ENCODE data around the gene HDAC3.

Gene HDAC3
- 40.5 to 49.8 reads per million in 2 donors for total RNA-seq

DNA sequence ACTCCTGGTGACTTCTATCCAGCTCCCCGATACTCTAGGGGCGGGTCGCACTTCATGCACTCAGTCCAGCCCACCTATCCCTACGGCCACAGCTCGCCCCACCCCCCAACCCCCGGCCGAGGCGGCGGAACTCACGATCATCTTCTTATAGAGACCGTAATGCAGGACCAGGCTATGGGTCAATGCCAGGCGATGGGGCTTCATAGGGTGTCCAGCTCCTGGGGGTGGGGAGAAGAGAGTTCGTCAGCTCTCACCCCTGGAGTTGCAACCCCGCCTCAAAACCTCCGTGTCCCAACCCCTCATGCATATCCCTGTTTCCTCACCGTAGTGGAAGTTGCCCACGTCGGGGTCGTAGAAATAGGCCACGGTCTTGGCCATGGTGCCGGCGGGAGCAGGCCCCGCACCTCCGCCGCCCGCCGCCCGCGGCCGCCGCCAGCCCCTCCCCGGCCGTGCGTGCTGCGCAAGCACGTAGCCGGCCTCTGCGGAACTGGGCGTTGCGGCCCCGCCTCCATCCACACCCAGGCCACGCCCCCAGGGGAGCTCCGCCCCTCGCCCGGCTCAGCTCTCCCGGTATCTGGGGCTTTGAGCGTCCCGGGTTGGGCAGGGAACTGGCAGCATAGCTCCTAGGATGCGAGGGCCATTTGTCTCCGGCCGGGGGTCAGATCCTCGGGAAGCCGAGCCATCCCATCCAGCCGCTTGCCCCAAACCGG lies at the start of gene HDAC3, which contains the start of gene RELL2:
Gene HDAC3 (minus strand): TSS at position 437 of the 710 bp plus-strand sequence. CDS start 59 bp downstream, at position 378.
Gene RELL2 (plus strand): TSS at position 585 of the 710 bp plus-strand sequence. CDS start 1,229 bp downstream, outside the sequence.
- DNase-seq: peak; percentile 88 to 93 (median 90)

DNA sequence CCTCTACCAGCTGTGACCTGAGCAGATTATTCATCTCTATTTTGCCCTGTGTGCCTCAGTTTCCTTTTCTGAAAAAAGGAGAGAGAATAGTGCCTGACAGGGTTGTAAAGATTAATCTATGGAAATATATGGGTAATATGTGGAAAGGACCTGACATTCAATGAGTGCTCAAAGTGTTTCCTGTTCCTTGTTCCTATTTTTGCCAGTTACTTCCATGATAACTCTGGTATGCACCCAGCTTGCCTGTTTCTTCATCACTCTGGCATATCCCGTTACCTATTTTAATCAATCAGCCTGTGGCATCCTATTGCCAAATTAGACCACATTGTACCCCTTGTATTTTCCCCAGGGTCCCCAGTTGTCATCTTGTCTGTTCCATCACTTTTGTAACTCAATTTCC lies 48.9 kb upstream of the HDAC3 start:
- DNase-seq: no peak

DNA sequence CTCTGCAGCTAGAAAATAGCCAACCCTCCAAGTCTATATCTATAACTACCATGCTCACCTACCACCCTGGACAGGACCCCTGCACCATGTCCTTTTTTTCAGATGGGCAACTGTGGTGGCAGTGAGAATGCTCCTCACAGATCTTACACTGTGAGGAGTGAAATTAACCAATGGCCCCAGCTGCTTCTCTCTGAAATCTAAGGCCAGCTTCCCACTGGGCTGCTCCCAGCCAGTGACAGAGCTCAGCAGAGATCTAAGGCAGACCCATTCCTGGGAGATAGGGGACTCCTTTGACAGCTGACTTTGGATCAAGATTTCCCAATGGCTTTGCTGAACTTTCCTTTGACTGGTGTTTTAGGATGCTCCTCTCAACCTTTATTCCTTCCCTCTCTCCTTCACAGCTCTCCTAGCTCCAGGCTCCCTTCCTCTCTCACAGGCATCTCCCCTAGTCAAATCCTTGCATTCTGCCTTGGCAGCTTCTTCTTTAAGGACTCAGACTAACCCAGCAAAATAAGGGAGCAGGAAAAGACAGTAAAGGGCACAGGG lies 47.0 kb upstream of the HDAC3 start:
- no peak for DNase-seq

DNA sequence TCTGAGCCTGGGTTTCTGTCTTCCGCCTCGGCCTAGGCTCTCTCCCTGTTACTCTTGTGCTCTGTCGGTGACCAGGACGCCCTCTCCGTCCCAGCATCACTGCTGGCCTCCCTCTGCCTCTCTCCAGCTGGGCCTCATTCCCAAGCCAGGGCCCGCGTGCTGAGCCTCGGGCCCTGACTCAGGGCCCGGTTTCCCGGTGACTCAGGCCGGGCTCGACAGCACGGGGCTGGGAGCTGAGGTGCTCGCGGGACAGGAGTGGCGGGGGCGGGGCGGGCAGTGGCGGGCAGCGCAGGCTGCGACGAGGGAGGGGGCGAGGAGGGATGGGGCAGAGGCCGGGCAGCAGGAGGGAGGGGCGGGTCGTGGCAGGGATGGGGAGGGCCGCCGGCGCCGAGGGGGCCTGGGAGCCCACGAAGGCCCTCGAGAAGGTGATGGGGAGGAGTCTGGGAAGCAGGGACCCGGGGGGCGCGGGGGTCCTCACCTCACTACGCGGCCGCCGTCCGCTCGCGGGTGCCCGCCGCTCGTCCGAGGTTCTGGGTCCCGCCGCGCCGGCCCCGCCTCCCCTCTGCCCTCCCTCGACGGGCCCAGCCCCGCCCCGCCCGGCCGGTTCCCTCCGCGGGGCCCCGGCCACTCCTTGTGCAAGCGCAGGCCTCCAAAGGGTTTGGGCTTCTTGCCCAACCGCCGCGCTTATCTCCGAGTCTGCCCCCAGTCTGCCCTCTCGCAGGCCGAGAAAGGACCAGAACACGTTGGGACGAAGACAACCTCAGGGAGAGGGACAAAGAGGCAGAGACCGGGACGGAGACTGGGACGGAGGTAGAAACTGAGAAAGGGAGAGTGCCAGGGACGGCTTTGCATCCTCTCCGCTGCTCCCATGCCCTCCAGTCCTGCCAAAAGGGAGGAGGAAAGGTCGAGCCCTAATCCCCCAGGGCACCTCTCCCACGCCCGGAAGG lies 45.3 kb upstream of the HDAC3 start, which contains the start of gene ARAP3:
Gene ARAP3 (minus strand): TSS at position 536 of the 947 bp plus-strand sequence. CDS start 1,744 bp downstream, outside the sequence.
- peak in 2 of 5 experiments; percentile 16 to 18 for DNase-seq

DNA sequence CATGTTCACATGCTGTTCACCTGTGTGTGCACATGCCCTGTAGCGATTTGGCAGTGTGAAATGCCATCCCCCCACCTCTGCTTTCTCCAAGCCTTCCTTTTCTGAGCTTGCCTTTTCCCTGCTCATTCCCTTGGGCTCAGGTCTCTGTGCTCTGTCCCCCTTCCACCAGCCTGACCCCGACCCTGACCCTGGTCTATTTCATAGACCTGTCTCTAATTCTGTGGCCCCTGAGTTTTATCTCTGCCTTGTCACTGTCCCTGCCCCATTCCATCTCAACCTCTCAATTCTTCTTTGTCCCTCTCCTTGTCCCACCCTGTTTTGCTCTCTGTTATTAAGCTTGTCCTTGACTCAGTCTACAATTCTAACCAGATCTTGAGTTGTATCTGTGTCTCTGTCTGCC lies 44.6 kb upstream of the HDAC3 start:
- no peak for DNase-seq

DNA sequence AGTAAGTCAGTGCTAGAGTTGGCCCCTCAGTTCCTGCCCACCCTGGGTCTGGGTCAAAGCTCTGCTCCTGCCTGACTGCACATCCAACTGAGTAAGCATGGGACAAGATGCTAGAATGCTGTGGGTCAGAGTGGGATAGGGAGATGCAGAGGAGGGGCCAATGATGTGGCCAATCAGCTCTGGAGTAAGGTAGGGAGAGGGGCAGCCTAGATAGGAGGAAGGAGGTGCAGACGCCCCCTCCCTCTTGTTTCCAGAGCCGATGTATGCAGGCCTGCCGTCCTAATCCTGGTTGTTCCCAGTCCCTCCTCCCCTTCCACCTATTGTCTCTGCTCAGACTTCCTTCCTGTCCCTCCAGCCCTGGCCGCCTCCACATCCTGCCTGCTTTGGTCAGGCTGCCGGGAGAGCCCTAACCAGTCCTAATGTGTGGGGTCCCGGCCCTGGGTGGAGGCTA lies 44.1 kb upstream of the HDAC3 start:
- DNase-seq: no peak

DNA sequence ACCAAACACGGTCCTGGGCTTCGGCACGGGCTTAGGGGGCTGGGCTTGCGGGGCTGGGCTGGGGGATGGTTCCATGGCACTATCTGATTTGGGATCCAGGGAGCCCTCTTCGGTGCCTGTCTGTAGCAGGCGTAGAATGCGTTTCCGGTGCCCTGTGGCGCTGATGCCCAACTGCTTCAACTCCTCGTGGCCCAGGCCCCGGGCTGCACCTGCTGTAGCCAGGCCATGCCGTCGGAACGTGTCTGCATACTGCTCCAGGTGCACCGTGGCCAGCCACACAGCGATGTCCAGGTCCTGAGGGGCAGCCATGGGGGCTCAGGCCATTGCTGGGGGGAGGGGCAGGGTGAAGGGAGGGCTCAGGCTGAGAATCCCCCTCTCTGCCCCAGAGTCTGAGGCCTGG lies 43.5 kb upstream of the HDAC3 start:
- no peak for DNase-seq

DNA sequence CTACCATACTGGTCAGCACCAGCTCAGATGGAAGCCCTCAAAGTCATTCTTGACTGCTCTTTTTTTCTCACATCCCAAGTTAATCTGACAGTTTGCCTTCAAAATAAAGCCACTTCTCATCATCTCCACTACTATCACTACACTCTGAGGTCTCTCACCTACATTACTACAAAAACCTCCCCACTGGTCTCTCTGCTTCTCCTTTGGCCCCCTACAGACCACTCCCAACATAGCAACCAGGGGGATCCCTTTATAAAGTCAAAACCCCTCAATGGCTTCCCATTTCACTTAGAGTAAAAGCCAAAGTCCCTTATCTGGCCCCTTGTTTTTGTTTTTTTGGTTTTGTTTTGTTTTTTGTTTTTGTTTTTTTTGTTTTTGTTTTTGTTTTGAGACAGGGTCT lies 40.8 kb upstream of the HDAC3 start:
- DNase-seq: no peak

DNA sequence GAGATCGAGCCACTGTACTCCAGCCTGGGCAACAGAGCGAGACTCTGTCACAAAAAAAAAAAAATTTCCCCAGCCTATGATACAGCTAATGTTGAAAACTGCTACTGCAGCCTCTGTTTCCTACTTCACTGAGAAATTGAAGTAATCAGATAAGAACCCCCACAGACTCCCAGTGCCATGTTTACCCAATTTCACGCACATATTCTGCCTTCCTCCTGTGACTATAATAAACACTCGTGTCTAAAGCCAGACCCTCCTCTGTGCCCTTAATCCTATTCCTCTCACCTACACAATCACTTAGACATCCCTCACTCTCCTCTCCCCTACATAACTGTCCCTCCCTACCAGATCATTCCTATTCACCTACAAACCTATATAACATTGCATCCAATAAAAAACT lies 39.0 kb upstream of the HDAC3 start:
- no peak for DNase-seq

DNA sequence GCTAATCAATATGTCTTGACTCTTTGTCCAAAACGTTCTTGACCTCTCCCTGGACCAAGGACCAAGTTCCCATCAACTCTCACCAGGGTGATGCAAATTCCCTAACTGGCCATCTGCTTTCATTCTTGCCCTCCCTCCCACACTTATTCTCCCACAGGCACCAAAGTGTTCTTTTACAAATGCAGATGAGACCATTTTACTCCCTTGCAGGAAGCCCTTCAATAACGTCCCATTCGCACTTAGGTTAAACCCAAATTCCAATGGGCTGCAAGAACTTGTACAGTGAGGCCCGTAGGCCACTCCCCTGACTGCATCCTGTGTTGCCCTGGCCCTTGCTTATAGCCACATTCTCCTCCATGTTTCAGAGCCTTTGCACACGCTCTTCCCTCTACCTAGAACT lies 38.1 kb upstream of the HDAC3 start:
- DNase-seq: no peak

DNA sequence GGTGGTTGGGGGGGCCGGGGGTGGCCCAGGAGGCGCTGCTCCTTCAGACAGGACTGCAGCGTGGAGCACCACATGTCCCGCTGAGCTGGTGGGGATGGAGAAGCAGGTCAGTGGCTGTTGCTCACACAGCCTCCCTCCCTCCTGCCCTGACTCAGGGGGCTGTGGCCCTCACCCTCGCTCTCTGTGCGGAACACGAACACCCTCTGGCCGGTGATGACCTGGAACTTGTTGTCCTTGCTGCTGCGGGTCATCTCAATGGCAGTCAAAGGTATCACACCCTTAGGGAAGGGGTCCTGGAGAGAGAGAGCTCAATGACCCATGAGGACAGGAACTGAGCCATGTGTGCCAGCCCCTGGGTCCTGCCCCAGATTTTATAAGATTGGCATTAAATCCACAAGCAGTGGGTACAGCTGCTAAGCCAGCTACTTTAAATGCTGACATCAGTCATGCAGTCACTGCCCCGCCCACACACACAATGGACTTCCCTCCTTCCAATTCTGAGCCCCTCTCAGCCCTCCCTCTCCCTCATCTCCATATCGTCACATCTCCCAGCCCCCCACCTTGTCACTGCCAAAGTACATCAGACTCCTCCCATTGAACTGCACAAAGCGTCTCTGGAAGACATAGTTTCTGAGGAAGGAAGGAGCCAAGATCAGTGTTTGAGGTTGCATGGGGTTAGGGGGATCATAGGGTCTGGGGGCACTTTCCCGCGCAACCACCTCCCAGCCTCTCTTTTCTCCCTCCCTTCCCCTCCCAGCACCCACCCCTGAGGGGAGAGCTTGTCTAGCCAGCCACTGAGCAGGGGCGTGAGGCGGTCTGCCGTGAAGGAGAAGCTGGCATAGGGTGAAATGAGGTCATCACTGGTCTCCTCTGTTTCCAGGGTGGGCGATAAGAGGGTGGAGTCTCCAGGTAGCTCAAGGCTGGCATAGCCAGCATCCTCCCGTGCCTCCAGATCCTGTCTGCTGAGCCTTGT lies 36.5 kb upstream of the HDAC3 start:
- DNase-seq: no peak

DNA sequence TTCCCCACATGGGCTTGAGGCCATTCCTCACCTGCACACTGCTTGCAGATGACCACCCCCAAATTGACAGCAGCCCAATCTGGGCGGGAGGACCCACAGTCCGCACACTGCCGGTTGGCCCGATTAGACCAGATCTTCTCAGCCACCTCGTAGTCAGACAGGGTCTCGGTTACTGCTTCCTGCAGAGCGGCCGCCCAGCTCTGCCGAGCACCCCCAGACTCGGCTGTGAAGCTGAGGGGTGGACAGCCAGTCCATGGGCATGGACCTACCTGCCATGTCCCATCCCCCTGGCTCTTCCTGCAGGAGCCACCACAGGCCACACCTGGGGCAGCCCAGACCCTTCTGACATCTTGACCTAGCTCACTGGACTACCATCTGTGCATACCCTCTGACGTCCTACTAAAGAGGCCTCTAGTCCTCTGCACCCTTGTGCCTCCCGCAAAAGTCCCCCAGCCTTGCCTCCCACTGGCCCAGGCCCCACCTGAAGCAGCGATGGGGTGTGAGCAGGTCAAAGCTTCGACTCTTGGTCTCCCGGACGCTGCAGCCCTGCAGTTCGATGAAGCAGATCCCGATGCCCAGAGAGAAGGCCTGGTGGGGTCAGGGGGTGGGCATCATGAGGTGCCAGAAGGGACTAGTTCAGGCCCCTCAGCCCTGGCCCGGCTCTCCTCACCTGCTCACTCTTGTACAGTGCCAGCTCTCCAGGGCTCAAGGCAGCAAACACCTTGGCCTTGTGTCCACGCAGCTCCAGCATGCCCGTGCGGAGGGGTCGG lies 35.6 kb upstream of the HDAC3 start:
- DNase-seq: no peak

DNA sequence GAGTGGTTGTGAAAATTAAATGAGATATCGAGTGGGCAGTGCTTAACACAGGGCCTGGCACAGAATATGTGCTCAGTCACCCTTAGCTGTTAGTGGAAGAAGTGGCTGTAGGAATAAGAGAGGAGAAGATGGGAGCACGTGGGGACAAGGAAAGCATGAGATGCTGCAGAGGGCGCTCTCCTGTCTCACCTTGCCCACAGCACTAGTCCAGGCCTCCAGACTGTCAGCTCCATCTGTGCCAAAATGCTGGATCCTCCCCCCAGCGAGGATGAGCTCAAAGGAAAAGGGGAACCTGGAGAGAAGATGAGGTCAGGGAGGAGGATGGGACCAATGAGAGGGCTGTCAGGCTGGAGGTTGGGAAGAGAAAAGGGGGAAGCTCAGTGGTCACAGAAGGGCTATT lies 32.9 kb upstream of the HDAC3 start:
- no peak for DNase-seq

DNA sequence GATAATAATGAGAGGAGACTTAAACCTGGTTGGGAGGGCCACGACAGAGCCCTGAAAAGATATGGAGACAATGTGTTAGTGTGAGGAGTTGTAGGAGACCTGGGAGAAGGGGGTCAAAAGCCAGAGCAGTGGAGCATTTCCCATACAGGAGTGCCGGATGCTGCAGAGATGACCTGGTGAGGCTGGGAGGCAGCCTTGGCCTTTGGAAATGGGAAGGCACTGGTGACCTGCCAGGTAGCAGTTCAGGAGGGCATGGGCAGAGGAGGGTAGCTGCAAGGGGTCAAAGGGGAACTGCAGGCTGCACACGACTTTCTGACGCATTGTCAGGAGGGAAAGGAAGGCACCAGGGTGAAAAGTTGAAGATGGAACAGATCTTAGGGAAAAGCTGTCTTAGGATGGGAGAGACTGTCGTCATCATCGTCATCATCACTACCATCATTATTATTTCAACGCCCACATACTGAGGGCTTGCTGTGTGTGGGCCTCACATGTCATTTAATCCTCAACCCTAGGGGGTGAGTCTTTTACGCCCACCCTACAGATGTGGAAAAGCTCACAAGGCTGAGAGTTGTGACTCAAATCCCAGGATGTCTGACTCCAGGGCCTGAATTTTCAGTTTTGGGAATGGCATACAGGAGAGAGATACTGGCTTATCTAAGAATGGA lies 32.1 kb upstream of the HDAC3 start:
- no peak for DNase-seq

DNA sequence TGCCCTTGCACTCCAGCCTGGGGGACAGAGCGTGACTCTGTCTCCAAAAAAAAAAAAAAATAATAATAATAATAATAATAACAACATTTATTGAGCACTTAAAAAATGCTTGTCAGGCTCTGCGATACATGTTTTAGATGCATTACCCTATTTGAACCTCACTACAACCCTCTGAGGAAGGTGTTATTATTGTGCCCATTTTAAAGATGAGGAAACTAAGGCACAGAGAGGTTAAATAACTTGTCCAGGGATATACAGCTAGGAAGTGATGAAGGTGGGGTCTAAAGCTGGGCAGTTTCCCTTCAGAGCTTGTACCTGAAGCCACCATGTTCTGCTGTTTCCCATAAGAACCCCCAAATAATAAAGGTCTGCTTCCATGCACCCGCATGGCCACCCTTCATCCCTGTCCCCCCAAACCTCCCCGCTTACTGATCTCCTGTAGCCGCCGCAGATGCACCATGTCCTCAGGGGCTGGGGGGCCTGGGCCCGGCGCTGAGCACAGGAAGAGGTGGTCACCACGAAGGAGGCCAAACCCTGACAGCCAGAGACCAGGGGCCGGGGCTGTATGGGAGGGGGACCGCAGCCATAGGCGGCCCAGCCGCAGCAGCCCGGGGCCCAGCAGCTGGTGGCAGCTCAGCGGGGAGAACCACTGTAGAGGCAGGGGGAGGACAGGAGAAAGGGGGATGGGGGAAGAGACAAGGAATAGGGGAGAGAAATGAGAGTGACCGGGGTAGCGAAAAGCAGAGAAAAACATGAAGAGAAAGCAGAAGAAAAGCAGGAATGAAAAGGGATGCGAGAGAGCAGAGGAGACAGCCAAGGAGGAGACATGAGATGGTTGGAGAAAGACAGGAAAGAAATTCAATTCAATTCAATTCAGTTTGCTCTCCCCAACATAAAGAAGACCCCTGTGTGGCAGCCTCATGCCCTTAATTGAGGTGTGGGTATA lies 29.6 kb upstream of the HDAC3 start:
- DNase-seq: no peak

DNA sequence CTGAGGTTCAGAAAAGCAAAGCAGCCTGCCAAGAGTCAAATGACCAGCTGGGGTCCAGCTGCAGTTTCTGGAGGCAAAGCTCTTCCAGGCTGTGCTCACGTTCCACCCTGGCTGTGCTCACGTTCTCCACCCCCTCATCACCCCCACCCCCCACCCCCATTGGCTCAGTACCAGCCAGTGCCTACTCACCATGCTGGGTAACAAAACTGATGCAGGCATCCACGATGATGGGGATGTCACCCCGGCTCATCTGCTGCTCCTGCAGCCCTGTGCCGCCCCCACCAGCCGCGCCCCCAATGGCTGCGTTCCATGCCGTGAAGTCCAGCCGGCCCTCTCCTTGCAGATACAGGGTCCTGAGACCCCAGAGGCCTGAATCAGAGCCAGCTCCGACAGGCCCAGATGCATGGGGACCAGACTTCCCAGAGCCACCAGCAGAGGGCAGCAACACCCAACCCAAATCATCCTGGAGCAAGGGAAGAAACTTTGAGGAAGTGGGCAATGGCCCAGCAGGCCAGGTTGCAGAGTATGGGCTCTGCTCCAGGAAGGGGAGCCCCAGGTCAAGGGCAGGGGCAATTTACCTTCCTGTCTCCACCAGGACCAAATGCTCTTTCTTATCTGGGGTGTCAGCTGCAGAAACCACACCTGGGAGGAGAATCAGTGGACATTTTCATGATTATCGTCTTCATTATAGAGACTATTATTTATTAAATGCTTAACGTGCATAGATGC lies 28.2 kb upstream of the HDAC3 start:
- DNase-seq: peak; percentile 42 to 67 (median 52)

DNA sequence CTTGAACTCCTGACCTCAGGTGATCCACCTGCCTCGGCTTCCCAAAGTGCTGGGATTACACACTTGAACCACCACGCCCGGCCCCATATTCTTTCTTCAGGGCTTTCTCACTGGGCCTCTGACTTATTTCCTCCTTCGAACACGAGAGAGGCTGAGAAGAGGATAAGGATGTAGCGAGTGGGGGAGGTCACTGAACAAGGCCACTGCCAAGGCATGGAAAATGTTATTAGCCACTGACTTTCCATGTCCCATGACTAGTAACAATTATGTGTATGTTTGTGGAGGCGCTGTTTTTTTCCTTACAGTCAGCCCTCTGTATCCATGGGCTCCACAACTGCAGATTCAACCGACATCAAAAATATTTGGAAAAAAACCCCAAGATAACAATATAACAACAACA lies 26.9 kb upstream of the HDAC3 start:
- DNase-seq: no peak

DNA sequence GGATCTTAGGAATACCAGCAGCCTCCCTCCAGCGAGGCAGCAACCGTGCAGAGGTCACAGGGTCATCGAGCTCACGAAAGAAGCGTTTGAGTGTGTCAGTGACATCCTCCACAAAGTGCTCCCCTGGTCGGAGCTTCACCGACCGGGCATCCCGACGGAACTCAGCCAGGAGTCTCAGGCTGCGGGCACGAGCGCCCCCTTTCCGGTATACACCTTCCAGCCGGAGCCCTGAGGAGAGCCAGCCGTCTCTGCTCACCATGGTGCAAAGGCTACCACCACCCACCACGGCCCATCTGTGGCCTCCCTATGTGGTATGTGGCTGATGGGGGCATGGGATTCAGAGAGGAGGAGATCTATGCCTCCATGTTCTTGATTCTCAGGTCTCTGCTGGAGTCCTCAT lies 25.4 kb upstream of the HDAC3 start:
- DNase-seq: no peak
